DMS114 treated with DMSO at 0.1 percent for 48 hours (cell line): ENCODE results near the gene SPOP.
"Not testable (repeated sequence)": the region's sequence is repeated elsewhere in the genome, so short reads cannot be mapped to it uniquely, and the experiment has no call there.

Source experiments
- DNase-seq: peaks from one replicate; lab custom pipeline; 2025; ENCODE audit not compliant: unreplicated experiment; lab: John Stamatoyannopoulos, UW

SPOP gene

GRCh38 chr17:49659661-49660382 lies 18.1 kb downstream of the SPOP start:
- no peak for DNase-seq

- DNase-seq: no peak
Measured at GRCh38 chr17:49656247-49656646, 21.6 kb downstream of the SPOP start.

GRCh38 chr17:49647256-49647585 lies 30.7 kb downstream of the SPOP start:
- DNase-seq: no peak

GRCh38 chr17:49646391-49647255 lies 31.3 kb downstream of the SPOP start:
- DNase-seq: no peak

GRCh38 chr17:49646056-49646390 lies 31.9 kb downstream of the SPOP start:
- not testable (repeated sequence) for DNase-seq

- DNase-seq: no peak
Measured at GRCh38 chr17:49645654-49646053, 32.2 kb downstream of the SPOP start.

- DNase-seq: no peak
Measured at GRCh38 chr17:49640556-49640955, 37.3 kb downstream of the SPOP start.

GRCh38 chr17:49638818-49639217 lies 39.1 kb downstream of the SPOP start:
- no peak for DNase-seq

GRCh38 chr17:49637739-49638138 lies 40.2 kb downstream of the SPOP start:
- DNase-seq: no peak

GRCh38 chr17:49637050-49637449 lies 40.8 kb downstream of the SPOP start:
- DNase-seq: no peak

GRCh38 chr17:49635121-49635520 lies 42.8 kb downstream of the SPOP start:
- DNase-seq: no peak

- no peak for DNase-seq
Measured at GRCh38 chr17:49634485-49634860, 43.4 kb downstream of the SPOP start.

GRCh38 chr17:49633762-49634484 lies 44.0 kb downstream of the SPOP start:
- no peak for DNase-seq

- no peak for DNase-seq
Measured at GRCh38 chr17:49633250-49633649, 44.6 kb downstream of the SPOP start.

- no peak for DNase-seq
Measured at GRCh38 chr17:49632201-49632600, 45.7 kb downstream of the SPOP start.

- no peak for DNase-seq
Measured at GRCh38 chr17:49631496-49631895, 46.4 kb downstream of the SPOP start.

- DNase-seq: no peak
Measured at GRCh38 chr17:49630113-49630900, 47.6 kb downstream of the SPOP start.

GRCh38 chr17:49629447-49629846 lies 48.5 kb downstream of the SPOP start:
- no peak for DNase-seq

GRCh38 chr17:49624896-49625295 lies 53.0 kb downstream of the SPOP start:
- DNase-seq: no peak

- no peak for DNase-seq
Measured at GRCh38 chr17:49621946-49622529, 55.9 kb downstream of the SPOP start.

GRCh38 chr17:49621420-49621819 lies 56.5 kb downstream of the SPOP start:
- no peak for DNase-seq
